GM12878 (cell line): ENCODE results near the gene TACC3. TPM values are rescaled to one million over a fixed set of nuclear protein-coding genes. Genes with fewer than 3 reads are reported as not detected.

Experiments
- ATAC-seq: fragments of 200-7000 bp; cut with Tn5 transposase; 3 replicates; pipeline ENCODE4 v1.9.1; 2020; ENCODE audit warnings: mild to moderate bottlenecking, moderate library complexity
- BruUV-seq: library from RNA; stranded (reverse); fragments of 400-500 nt; replicated peaks from 2 replicates; lab custom pipeline; 2021; lab: Mats Ljungman, UMichigan
- CTCF ChIA-PET: fragments of 300-600 bp; sonication (Branson Sonifier 250); formaldehyde crosslinking; extraction: SDS; loops from one replicate; lab custom pipeline; 2021; ENCODE audit warnings: inconsistent platforms; lab: Yijun Ruan, JAX
- POLR2A ChIA-PET: fragments of 350-600 bp; formaldehyde crosslinking; extraction: SDS; loops from one replicate; lab custom pipeline; 2021; ENCODE audit warnings: inconsistent platforms; lab: Charles Lee
- RAD21 ChIA-PET: fragments of 300-600 bp; sonication (Branson Sonifier 250); formaldehyde crosslinking; loops from one replicate; lab custom pipeline; 2023; ENCODE audit warnings: antibody characterized with exemption; ENCODE audit not compliant: unreplicated experiment; lab: Charles Lee
- SMC1A ChIA-PET: fragments of 300-600 bp; sonication (Branson Sonifier 250); formaldehyde crosslinking; loops from one replicate; lab custom pipeline; 2023; ENCODE audit not compliant: unreplicated experiment, uncharacterized antibody; lab: Charles Lee
- DNase-seq: peaks from one replicate; pipeline ENCODE4 v3.0.0-alpha.2; 2011; ENCODE audit warnings: low read depth, low spot score
- FAIRE-seq: peaks from 3 replicates; lab custom pipeline; 2011; peaks lifted over from hg19 to GRCh38; lab: Jason Lieb, UNC
- H2AFZ ChIP-seq: 2 replicates; pipeline ENCODE4 v1.6.0; 2011; ENCODE audit warnings: low read depth, low read length, control low read depth; ENCODE audit not compliant: control insufficient read depth
- H3K27ac ChIP-seq: 2 replicates; pipeline ENCODE4 v1.5.1; 2011; ENCODE audit warnings: control low read depth; ENCODE audit not compliant: control insufficient read depth, insufficient read depth
- H3K27me3 ChIP-seq, 2 experiments: replicated peaks in 1 of 2; 2 replicates each; pipeline versions ENCODE4 v1.6.0 to v1.6.1; 2011; ENCODE audit warnings: low read length in 1 of 2; ENCODE audit not compliant: control insufficient read depth in 2 of 2, insufficient read depth in 2 of 2
- H3K36me3 ChIP-seq, 2 experiments: 2 replicates each; pipeline ENCODE4 v1.5.1; 2011; ENCODE audit warnings: low read length in 1 of 2; ENCODE audit not compliant: control insufficient read depth in 2 of 2, insufficient read depth in 2 of 2
- H3K4me1 ChIP-seq: 2 replicates; pipeline ENCODE4 v1.6.1; 2011; ENCODE audit warnings: mild to moderate bottlenecking, low read length, moderate library complexity, mixed read lengths; ENCODE audit not compliant: control insufficient read depth, insufficient read depth
- H3K4me2 ChIP-seq: 2 replicates; pipeline ENCODE4 v1.6.0; 2011; ENCODE audit warnings: control low read depth; ENCODE audit not compliant: control insufficient read depth, insufficient read depth
- H3K4me3 ChIP-seq: fragments of 200-600 bp; sonication (generic); 2 replicates; pipeline ENCODE4 v1.5.1; 2016
- H3K79me2 ChIP-seq: 2 replicates; pipeline ENCODE4 v1.6.0; 2011; ENCODE audit warnings: low read length; ENCODE audit not compliant: control insufficient read depth, insufficient read depth
- H3K9ac ChIP-seq: 2 replicates; pipeline ENCODE4 v1.8.0; 2011; ENCODE audit warnings: low read length, control low read depth, mixed read lengths; ENCODE audit not compliant: control insufficient read depth, insufficient read depth
- H3K9me3 ChIP-seq: replicated peaks from 3 replicates; pipeline ENCODE4 v1.5.1; 2011; ENCODE audit warnings: mild to moderate bottlenecking, low read length; ENCODE audit not compliant: control insufficient read depth, insufficient read depth
- H4K20me1 ChIP-seq: 2 replicates; pipeline ENCODE4 v1.6.0; 2011; ENCODE audit not compliant: control insufficient read depth, insufficient read depth
- CBX3 ChIP-seq: fragments of 200-600 bp; sonication (generic); IDR thresholded peaks from 2 replicates; pipeline ENCODE4 v1.6.1; 2016; ENCODE audit warnings: low read depth, borderline replicate concordance
- CBX5 ChIP-seq: sonication (generic); IDR thresholded peaks from 2 replicates; pipeline ENCODE4 v1.6.1; 2016; ENCODE audit warnings: low read depth, moderate library complexity, mild to moderate bottlenecking, inconsistent platforms
- EZH2 ChIP-seq: IDR thresholded peaks from 2 replicates; pipeline ENCODE4 v1.6.1; 2012; ENCODE audit warnings: low read depth, mild to moderate bottlenecking, control low read depth, inconsistent platforms, low read length, borderline replicate concordance; ENCODE audit not compliant: control insufficient read depth
- NKRF ChIP-seq: fragments of 450-650 bp; conservative IDR thresholded peaks from 2 replicates; pipeline ENCODE4 v1.6.1; 2017; ENCODE audit warnings: mild to moderate bottlenecking, moderate library complexity
- PAX8 ChIP-seq: fragments of 450-650 bp; IDR thresholded peaks from 2 replicates; pipeline ENCODE4 v1.6.1; 2017; ENCODE audit warnings: mild to moderate bottlenecking, moderate library complexity
- SREBF1 ChIP-seq: IDR thresholded peaks from 2 replicates; pipeline ENCODE4 v1.6.1; 2012; ENCODE audit warnings: mild to moderate bottlenecking, low read length
- TAF1 ChIP-seq: IDR thresholded peaks from 2 replicates; pipeline ENCODE4 v1.6.1; 2011; ENCODE audit warnings: mild to moderate bottlenecking, low read depth, low read length, borderline replicate concordance
- WGBS: methylation state at CpG from one replicate; pipeline ENCODE4 v1.1.6; 2016; ENCODE audit warnings: low lambda C conversion rate; ENCODE audit not compliant: insufficient replicate concordance, insufficient coverage; ENCODE audit errors: missing lambda C conversion rate; 5-methylcytosine and 5-hydroxymethylcytosine counted together
- in situ Hi-C: fragments of 300-500 bp; cut with MboI; formaldehyde crosslinking; loops from 9 replicates; pipeline ENCODE4 v1.14.3; 2018; ENCODE audit warnings: mixed read lengths
- intact Hi-C: fragments of 100-400 bp; cut with micrococcal nuclease; formaldehyde crosslinking; loops from one replicate; pipeline ENCODE4 v1.14.2; 2022; ENCODE audit not compliant: unreplicated experiment
- polyA plus RNA-seq, 11 experiments: library from polyadenylated mRNA; depleted of rRNA in 4 of 11; unstranded in 6 of 11; stranded (reverse) in 5 of 11; fragments of >200 nt; fragmentation: Nextera tagmentation in 4 of 11; fragmentation: Illumina TruSeq in 1 of 11; extraction: Ambion mirVana in 4 of 11; extraction: Trizol in 1 of 11; gene quantifications; 1 replicate in 1 of 11; 2 replicates in 10 of 11; pipeline versions ENCODE4 v1.2.1 to v1.2.3, GENCODE V29; 2011 to 2016; ENCODE audit warnings: inconsistent platforms in 2 of 11, missing spikeins in 2 of 11, low read depth in 1 of 11
- total RNA-seq, 4 experiments: library from RNA; depleted of rRNA in 3 of 4; stranded (reverse); fragments of >200 nt in 3 of 4; fragmentation: Illumina TruSeq in 1 of 4; extraction: Trizol in 1 of 4; gene quantifications; 2 replicates each; pipeline versions ENCODE4 v1.2.1 to v1.2.3, GENCODE V29; 2013 to 2021

TACC3 gene
- total and polyA plus RNA-seq, 10 of the 15 experiments (the other 5 are each of a cell fraction or from before 2014, with no cell fraction given), result 2.8 to 121 (median 73.3) TPM

GRCh38 chr4:1749370-1749769 is 28.0 kb downstream of the TACC3 start (continued):
- no peak for TF ChIP-seq EZH2
- no peak for TF ChIP-seq NKRF
- no peak for TF ChIP-seq SREBF1
- TF ChIP-seq CBX5, result no peak
- no peak for TF ChIP-seq PAX8

GRCh38 chr4:1749826-1750225 is 28.5 kb downstream of the TACC3 start:
- ChIA-PET SMC1A (no interaction called here), CTCF (interaction anchor here (1.0 to 2.1 kb wide), 3 partner anchors 20 to 60 kb away, joined by 3 to 4 read pairs (median 3); no protein-coding TSS in a partner anchor)
- peaks cover 0 to 2% of the 10 kb centered on the region in 2 experiments; a peak in 3 of 4 replicates for H3K36me3 ChIP-seq
- in situ Hi-C loops (no loop called here), intact Hi-C loops (loop anchor here (5.0 kb wide), 1 partner anchor 437 kb away; no protein-coding TSS in a partner anchor)
- no peak for FAIRE-seq
- no peak overlapping the region for H3K27ac ChIP-seq
- H3K4me2 ChIP-seq, result no peak overlapping the region
- no peaks in the 10 kb centered on the region for H3K9me3 ChIP-seq
- H3K4me3 ChIP-seq, result no peak overlapping the region
- no peak overlapping the region for H3K9ac ChIP-seq
- H2AFZ ChIP-seq, result no peak overlapping the region
- TF ChIP-seq CBX3 (no peak), TAF1 (no peak)
- TF ChIP-seq, all 136 proteins: peak for 0
- no peaks in the 10 kb centered on the region for H3K4me1 ChIP-seq
- 35% methylated on average over 14 of the region's 14 CpGs for WGBS
- POLR2A ChIA-PET, result no interaction called here
- ATAC-seq (no peak), DNase-seq (no peak)
- RAD21 ChIA-PET, result interaction anchor here (0.7 kb wide), 1 partner anchor 144 kb away, joined by 4 read pairs; no protein-coding TSS in a partner anchor
- no peaks in the 10 kb centered on the region for H3K27me3 ChIP-seq
- H3K79me2 ChIP-seq, result no peaks in the 10 kb centered on the region
- no peaks in the 10 kb centered on the region for H4K20me1 ChIP-seq
- BruUV-seq, result no TSS peak
